ENCODE results near the gene POC1A.

POC1A gene

GRCh38 chr3:52063026-52063723 is 91.0 kb downstream of the POC1A start:
- no peak for DNase-seq (ENCODE audit: low read depth)

- DNase-seq (ENCODE audit: low read depth), result peak; percentile 91
Observed at GRCh38 chr3:52062505-52062904, 91.7 kb downstream of the POC1A start.

GRCh38 chr3:52061121-52061910 is 92.9 kb downstream of the POC1A start:
- DNase-seq (ENCODE audit: low read depth), result no peak

GRCh38 chr3:52059781-52060180 is 94.4 kb downstream of the POC1A start:
- no peak for DNase-seq (ENCODE audit: low read depth)

GRCh38 chr3:52057812-52058495 is 96.3 kb downstream of the POC1A start:
- DNase-seq (ENCODE audit: low read depth), result no peak

- peak; percentile 98 for DNase-seq (ENCODE audit: low read depth)
Observed at GRCh38 chr3:52056968-52057811, 97.0 kb downstream of the POC1A start.

- DNase-seq (ENCODE audit: low read depth), result peak; percentile 50
Observed at GRCh38 chr3:52056521-52056967, 97.7 kb downstream of the POC1A start, which contains the start of gene DUSP7. Gene DUSP7 (minus strand): TSS chr3:52056571. CDS start chr3:52056366, 205 bp downstream.

- peak; percentile 41 for DNase-seq (ENCODE audit: low read depth)
Observed at GRCh38 chr3:52055537-52056351, 98.5 kb downstream of the POC1A start.

GRCh38 chr3:52054661-52055511 is 99.3 kb downstream of the POC1A start:
- DNase-seq (ENCODE audit: low read depth), result no peak

- peak; percentile 49 for DNase-seq (ENCODE audit: low read depth)
Observed at GRCh38 chr3:52053307-52054304, 100.6 kb downstream of the POC1A start.

GRCh38 chr3:52052831-52053306 is 101.4 kb downstream of the POC1A start:
- DNase-seq (ENCODE audit: low read depth), result peak; percentile 79

- no peak for DNase-seq (ENCODE audit: low read depth)
Observed at GRCh38 chr3:52051444-52051843, 102.8 kb downstream of the POC1A start.

GRCh38 chr3:52050571-52050970 is 103.7 kb downstream of the POC1A start:
- no peak for DNase-seq (ENCODE audit: low read depth)

GRCh38 chr3:52049503-52049902 is 104.7 kb downstream of the POC1A start:
- no peak for DNase-seq (ENCODE audit: low read depth)

GRCh38 chr3:52047295-52047960 is 106.8 kb downstream of the POC1A start:
- DNase-seq (ENCODE audit: low read depth), result peak; percentile 43

- DNase-seq (ENCODE audit: low read depth), result no peak
Observed at GRCh38 chr3:52046902-52047239, 107.4 kb downstream of the POC1A start.

- DNase-seq (ENCODE audit: low read depth), result peak; percentile 93
Observed at GRCh38 chr3:52046186-52046901, 107.9 kb downstream of the POC1A start.
